H7 (cell line): ENCODE measurements around the gene UGT1A7. TPM values are rescaled to one million over a fixed set of nuclear protein-coding genes. Genes with fewer than 3 reads are reported as not detected.

Experiments used
- DNase-seq: peaks from one replicate; pipeline ENCODE4 v3.0.0; 2012
- H3K27me3 ChIP-seq: 2 replicates; pipeline ENCODE4 v1.6.0; 2011; ENCODE audit warnings: mild to moderate bottlenecking, low read length; ENCODE audit not compliant: control insufficient read depth, insufficient read depth
- H3K36me3 ChIP-seq: replicated peaks from 2 replicates; pipeline ENCODE4 v1.5.1; 2011; ENCODE audit warnings: low read length; ENCODE audit not compliant: control insufficient read depth, insufficient read depth
- H3K4me3 ChIP-seq: 2 replicates; pipeline ENCODE4 v1.5.1; 2011; ENCODE audit warnings: low read depth, mild to moderate bottlenecking, control low read depth, low read length, moderate library complexity; ENCODE audit not compliant: insufficient read depth
- total RNA-seq: library from RNA; depleted of rRNA; stranded (reverse); fragments of >200 nt; shearing (Covaris generic); gene quantifications from 2 replicates; pipeline ENCODE4 v1.2.3, GENCODE V29; 2014

The UGT1A7 gene
- total RNA-seq, 1 experiment from 2014 or later = not detected

DNA sequence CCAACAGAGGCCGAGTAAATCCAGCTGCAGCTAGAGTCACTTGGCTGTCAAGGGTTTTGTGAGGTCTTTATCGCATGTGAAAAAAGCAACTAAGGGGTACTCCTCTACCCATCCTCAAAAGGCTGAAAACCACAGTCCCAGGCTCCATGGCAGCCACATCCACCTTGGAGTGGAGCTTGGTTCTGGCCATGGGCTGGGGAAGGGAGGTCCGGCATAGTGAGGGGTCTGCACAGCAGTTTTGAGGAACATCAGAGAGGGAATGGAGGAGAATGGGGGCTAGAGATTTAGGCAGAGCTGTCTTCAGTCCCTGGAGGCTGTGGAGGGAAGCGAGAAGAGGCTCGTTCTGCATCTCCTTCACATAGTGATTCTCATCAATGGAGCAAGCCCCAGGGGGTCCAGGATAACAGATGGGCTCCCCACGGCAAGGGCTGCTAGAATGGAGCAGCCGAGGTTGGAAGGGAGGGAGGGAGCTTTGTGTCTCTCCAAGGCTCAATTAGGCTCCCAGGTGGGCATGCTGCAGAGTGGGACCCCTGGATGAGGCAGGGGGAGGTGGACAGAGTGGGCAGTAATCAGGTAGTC lies 117.5 kb downstream of the UGT1A7 start:
- DNase-seq = peak; percentile 22
- H3K4me3 ChIP-seq = no peak overlapping the region
- no peaks in the 10 kb centered on the region for H3K36me3 ChIP-seq
- H3K27me3 ChIP-seq = no peaks in the 10 kb centered on the region

DNA sequence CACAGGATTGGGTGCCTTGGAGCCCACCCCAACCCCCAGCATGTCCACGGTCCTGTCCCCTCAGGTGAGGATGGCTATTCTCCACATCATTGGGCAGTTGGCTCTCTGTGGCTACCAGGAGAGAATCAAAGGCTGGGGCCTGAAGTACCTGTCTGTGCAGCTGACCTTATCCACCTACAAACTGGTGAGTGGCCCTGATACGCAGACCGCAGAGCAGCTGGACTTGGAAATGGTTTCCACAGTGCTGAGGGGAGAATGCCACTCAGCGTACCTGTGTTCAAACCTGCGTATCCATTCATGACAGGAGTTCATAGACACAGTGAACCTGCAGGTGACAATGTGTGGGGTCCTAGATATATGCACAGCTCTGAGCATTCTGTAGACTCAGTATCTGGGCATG lies 118.0 kb downstream of the UGT1A7 start:
- DNase-seq = no peak
- no peaks in the 10 kb centered on the region for H3K27me3 ChIP-seq
- H3K4me3 ChIP-seq = no peak overlapping the region
- H3K36me3 ChIP-seq = no peaks in the 10 kb centered on the region

DNA sequence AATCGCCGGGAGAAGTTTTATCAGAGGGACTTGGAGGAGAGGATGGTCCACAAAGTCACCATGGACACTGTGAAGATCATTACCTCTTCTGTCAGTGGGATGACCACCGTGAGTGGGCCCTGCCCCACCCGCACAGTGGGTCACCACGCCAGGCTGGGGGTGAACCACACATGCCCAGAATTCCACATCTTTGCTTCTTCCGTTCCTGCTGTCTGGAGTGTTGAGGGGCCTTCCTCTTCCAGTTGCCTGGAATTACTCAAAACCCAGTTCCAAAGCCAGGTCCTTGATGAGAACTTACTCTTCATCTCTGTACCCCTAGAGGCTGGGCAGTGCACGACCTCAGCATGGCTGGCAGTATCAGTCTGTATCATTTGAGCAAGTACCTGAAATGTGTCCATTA lies 118.5 kb downstream of the UGT1A7 start:
- Histone ChIP-seq H3K36me3 (no peaks in the 10 kb centered on the region), H3K4me3 (no peak overlapping the region), H3K27me3 (no peaks in the 10 kb centered on the region)
- peak; percentile 8 for DNase-seq

DNA sequence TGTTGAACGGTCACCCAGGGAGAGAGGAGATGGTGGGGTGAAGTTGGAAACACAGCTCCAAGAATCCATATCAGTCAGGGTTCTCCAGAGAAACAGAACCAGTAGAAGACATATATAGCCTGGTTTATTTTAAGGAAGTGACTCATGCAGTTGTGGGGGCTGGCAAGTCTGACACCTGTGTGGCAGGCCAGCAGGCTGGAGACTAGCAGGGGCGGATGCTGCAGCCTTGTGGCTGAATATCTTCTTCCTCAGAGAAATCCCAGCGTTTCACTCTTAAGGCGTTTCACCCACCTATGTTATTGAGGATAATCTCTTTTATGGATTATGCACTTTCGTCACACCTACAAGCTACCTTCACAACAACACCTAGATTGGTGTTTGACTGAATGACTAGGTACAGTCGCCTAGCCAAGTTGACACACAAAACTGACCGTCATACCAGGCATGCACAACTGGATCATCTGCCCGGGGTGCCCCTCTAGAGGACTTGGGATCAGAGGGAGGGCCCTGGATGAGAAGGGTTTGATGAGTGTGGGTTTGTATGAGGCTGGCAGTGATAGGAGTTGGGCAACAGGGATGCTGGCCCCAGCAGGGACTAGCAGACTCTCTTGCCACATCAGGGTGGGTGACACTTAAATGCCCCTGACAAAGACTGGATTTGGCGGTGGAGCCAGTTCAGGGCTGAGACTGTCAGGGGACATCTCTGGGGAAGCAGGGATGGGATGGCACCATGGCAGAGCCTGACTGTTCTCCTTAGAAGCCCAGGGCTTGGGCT lies 119.8 kb downstream of the UGT1A7 start:
- H3K27me3 ChIP-seq = no peaks in the 10 kb centered on the region
- H3K4me3 ChIP-seq = no peak overlapping the region
- no peaks in the 10 kb centered on the region for H3K36me3 ChIP-seq
- DNase-seq = peak; percentile 8

DNA sequence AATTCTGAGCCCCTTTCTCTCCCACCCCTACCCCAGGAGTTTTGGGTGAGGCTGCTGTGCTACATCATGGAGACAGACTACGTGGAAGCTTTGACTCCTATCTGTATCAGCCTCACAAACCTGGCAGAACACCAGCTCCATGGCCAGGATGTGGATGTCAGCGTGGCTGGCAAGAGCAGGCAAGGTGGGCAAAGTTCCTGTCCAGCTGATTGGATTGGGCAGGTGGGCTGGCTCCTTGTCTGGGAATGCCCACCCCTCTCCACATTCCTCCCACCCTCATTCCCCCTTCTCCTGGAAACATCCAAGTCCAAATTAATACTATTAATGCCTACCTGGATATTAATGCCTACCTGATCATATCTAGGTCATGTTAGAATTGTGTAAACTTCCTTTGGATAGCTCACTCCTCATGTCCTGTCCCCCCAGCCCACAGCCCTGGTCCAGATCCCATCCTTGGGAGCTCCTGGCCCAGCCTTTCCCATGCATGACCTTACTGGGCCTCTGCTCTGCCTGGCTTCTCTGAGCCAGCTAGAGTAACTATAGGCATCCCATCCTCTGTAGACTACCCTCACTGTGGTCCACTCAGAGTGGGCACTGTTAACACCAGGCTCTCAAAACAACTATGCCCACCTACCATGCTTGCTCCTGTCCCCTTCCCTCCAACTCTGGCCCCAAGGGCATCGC lies 120.6 kb downstream of the UGT1A7 start:
- Histone ChIP-seq H3K36me3 (no peaks in the 10 kb centered on the region), H3K4me3 (no peak overlapping the region), H3K27me3 (no peaks in the 10 kb centered on the region)
- DNase-seq = peak; percentile 10

DNA sequence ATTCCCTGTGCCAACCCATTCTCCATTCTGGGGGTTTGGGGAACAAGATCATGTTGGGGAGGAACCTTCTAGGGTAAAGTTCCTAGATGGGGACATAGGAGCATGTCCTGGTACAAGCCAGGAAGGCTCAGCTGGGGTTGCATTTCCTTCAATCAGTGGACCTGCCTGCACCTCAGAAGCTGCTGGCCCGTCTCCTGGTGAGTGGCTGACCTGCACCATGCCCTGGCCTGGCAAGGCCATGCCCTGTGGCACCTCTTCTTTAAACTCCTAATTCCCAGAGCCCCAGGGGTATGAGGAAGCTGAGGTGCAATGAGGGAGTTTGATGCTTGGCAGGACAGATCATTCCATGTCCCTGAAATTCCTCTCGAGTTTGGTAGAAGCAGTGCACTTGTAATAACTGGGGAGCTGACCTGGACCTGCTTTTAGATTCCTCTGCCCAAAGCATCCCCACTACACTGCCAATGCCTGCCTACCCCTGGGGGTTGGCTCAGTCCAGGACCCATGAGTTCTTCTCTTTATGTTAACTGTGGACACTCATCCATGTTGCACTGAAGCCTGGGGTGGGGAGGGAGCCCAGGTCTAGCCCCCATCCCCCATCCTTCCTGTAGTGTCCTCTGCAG lies 121.7 kb downstream of the UGT1A7 start:
- Histone ChIP-seq H3K27me3 (no peaks in the 10 kb centered on the region), H3K36me3 (no peaks in the 10 kb centered on the region), H3K4me3 (no peak overlapping the region)
- DNase-seq = no peak

DNA sequence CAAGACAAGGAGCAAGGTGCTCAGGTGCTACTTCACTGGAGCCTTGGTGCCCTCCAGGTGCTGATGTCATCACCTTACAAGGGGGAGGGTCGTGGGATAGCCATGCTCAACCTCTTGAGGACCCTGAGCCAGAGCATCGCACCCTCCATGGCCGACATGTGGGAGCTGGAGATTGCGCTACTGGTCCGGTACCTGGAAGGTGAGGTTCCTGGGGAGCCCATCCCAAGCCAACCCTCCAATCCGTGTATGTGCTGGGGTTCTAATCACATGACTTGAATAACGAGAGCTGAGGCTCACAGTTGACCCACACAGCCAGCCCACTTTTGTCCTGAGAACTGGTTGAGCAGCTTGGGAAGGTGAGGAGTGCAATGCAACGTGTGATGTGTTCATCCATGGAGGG lies 122.3 kb downstream of the UGT1A7 start:
- no peaks in the 10 kb centered on the region for H3K36me3 ChIP-seq
- peak; percentile 7 for DNase-seq
- H3K27me3 ChIP-seq = no peaks in the 10 kb centered on the region
- H3K4me3 ChIP-seq = no peak overlapping the region

DNA sequence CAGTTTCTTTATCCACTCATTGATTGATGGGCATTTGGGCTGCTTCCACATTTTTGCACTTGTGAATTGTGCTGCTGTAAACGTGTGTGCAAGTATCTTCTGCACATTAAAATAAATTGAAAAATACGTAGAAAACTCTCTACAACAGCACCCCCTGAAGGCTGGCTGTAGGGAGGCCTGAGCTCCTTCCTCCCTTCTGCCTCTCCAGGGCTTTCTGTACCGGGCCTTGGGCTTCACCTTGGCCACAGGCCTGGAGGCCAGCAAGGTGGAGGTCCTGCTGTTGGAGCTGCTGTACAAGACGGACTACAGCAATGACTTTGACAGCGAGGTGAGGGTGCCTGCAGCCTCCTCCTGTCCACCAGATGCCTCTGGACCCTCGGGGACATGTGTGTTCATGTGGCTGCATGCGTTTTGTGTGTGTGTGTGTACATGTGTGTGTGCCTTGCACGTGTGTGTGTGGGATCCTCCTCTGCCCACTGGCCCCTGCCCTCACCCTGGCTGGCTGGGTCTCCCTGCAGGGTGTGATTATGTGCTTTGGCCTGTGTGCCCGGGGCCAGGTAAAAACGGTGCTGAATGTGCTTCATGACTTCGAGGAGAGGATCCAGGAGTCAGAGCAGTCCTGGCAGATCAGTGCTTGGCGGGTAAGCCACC lies 125.6 kb downstream of the UGT1A7 start:
- DNase-seq = no peak
- Histone ChIP-seq H3K36me3 (no peaks in the 10 kb centered on the region), H3K27me3 (no peaks in the 10 kb centered on the region), H3K4me3 (no peak overlapping the region)

DNA sequence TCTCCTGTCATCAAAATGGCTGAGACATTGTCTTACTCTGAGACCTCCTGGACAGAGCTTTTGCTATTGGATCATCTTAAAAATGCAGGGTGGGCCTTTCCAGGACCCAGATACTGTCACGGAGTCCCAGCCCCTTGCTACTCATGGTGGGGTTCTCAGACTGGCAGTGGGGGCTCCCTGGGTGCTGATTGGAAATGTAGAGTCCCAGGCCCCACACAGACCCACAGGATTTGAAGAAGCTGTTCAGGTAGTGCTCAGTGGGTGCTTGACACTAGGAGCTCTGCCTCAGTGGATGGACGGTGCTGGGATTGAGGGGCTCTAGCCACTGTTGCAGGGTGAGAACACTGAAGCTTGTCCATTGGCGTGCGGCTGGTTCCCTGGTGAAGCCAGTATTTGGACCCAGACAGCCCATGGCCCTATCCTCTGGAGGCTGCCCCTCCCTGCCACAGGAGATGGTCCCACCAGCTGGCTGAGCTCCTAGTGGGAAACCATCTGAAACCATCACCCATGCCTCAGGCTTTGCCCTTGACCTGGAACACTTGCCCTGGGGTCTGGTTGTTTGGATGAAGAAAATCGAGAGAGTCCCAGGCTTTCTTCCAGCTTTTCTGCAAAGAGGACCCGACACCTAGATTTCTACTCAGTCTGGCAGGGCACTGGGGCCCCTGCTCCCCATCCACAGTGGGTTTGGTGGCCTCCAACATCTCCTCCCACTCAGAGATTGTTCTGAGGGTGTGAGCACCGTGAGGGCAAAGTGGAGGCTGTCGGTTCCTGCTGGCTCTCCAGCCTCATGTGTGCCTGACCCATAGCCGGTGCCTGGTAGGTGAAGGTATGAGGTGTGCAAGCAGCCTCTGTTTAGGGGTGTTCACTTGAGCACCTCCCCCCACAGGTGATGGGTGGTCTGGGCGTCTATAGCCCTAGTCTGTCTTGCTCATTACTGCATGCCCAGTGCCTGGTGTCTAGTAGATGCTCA lies 126.5 kb downstream of the UGT1A7 start:
- DNase-seq = no peak
- no peaks in the 10 kb centered on the region for H3K36me3 ChIP-seq
- H3K27me3 ChIP-seq = no peaks in the 10 kb centered on the region
- H3K4me3 ChIP-seq = no peak overlapping the region

DNA sequence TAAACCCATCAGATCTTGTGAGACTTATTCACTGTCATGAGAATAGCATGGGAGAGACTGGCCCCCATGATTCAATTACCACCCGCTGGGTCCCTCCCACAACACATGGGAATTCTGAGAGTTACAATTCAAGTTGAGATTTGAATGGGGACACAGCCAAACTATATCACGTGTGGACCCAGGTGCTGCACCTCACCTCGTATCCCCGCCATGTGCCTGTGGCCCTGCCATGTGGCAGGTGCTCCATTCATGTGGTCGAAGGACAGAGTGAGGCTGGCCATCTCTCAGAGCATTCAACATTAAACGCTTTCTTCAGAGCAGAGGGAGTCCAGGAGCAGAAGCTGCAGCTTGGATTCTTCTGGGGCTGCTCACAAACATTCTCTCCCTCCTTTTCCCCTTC lies 128.7 kb downstream of the UGT1A7 start:
- Histone ChIP-seq H3K4me3 (no peak overlapping the region), H3K36me3 (no peaks in the 10 kb centered on the region), H3K27me3 (no peaks in the 10 kb centered on the region)
- no peak for DNase-seq

DNA sequence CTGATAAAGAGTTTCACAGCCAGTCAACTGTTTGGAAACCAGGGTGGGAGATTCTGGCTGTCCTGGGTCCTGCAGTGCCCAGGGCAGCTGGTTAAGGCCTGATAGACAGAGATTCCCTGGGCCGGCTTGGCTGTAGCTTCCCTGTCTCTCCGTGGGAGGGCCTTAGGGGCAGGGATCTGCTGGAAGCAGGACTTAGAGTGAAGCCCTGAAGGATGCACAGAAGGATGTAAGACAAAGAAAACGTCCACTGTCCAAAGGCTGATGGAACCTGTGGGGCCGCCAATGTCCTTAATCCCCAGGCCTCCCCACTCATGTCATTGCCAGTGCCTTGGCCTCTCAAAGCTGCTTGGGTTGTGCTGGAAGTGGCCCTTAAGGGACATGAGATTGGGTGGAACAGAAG lies 129.4 kb downstream of the UGT1A7 start:
- Histone ChIP-seq H3K27me3 (no peaks in the 10 kb centered on the region), H3K36me3 (no peaks in the 10 kb centered on the region), H3K4me3 (no peak overlapping the region)
- no peak for DNase-seq

DNA sequence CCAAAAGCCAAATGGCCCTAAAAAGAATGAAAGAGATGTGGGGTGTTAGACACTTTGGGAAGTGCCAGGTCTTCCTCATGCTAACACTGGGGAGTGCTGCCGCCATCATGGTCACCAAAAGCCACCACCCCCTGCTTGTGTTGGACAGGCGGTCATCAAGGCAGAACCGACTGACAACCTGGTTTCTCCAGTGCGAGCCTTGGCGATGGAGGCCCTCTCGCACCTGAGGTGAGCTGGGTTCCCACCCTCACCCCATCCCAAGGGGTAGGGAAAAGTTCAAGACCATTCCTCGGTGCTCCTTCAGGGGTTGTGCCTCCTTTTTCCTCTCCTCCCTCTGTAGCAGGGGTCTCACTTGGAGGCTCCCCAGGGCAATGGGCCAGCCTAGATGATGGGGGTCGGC lies 130.0 kb downstream of the UGT1A7 start:
- H3K27me3 ChIP-seq = no peaks in the 10 kb centered on the region
- H3K36me3 ChIP-seq = no peaks in the 10 kb centered on the region
- no peak overlapping the region for H3K4me3 ChIP-seq
- DNase-seq = no peak

DNA sequence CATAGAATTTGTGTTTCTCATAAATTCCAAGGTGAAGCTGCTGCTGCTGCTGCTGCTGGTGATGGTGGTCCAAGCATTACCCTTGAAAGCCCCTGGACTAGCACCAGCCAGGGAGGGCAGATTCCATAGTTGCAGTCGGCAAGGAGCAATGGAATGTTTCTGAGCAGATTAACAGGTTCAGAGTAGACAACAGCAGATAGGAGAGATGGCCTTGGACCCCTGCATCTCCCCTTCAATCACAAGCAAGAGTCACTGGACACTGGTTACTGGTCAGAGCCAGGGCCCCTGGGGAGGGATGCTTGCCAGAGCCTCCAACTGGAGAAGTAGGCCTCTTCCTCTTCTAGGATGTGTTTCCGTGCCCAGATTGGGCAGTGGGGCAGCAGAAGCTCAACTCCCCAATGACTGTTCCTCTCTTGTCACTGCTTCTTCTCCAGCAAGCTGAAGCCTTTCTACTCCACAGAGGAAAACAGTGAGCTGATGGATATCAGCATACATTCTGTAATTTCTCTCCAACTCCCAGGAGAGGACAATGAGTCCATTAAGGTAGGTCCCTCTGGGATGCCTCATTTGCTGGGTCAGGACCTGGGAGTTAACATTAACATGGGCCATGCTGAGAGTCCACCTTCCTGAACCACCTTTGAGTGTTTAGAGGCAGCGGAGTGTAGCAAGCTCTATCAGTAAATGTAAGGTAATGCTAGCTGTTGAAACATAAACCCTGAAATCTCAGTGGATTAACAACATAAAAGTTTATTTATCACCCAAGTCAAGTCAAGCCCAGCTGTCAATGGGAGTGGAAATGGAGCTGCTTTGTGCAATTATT lies 131.7 kb downstream of the UGT1A7 start:
- no peaks in the 10 kb centered on the region for H3K27me3 ChIP-seq
- no peak for DNase-seq
- H3K4me3 ChIP-seq = no peak overlapping the region
- H3K36me3 ChIP-seq = no peaks in the 10 kb centered on the region
